Liver (tissue), 3 donors: ENCODE data around the gene RPTOR.

Experiments
- EGR1 ChIP-seq, 2 donors: IDR thresholded peaks; 2 replicates each; pipeline ENCODE4 v1.6.1; 2016 to 2018; ENCODE audit warnings: antibody characterized with exemption in 2 of 2, low read depth in 2 of 2
- GABPA ChIP-seq, 2 donors: IDR thresholded peaks in 1 of 2; conservative IDR thresholded peaks in 1 of 2; 2 replicates each; pipeline ENCODE4 v1.6.1; 2016; ENCODE audit warnings: antibody characterized with exemption in 2 of 2, mild to moderate bottlenecking in 1 of 2, moderate library complexity in 1 of 2
- HNF4A ChIP-seq, 2 donors: conservative IDR thresholded peaks; 2 replicates each; pipeline ENCODE4 v1.6.1; 2016; ENCODE audit warnings: antibody characterized with exemption in 2 of 2, mild to moderate bottlenecking in 2 of 2
- JUND ChIP-seq, 2 donors: IDR thresholded peaks; 2 replicates each; pipeline ENCODE4 v1.6.1; 2016; ENCODE audit warnings: antibody characterized with exemption in 2 of 2
- RAD21 ChIP-seq, 2 donors: IDR thresholded peaks; 2 replicates each; pipeline ENCODE4 v1.6.1; 2016; ENCODE audit warnings: antibody characterized with exemption in 2 of 2, mild to moderate bottlenecking in 2 of 2
- TAF1 ChIP-seq: conservative IDR thresholded peaks from 2 replicates; pipeline ENCODE4 v1.6.1; 2016; ENCODE audit warnings: antibody characterized with exemption, mild to moderate bottlenecking
- TF ChIP-seq, protein P1 (sequence below): fragments of 150-350 bp; IDR thresholded peaks from 2 replicates; pipeline ENCODE4 v1.5.1; 2017; ENCODE audit warnings: improper control_type of control experiment, low read depth, low read length; ENCODE audit not compliant: missing input control
- TF ChIP-seq, protein P2 (sequence below): IDR thresholded peaks from 2 replicates; pipeline ENCODE4 v1.6.1; 2016; ENCODE audit warnings: antibody characterized with exemption, mild to moderate bottlenecking
- TF ChIP-seq, protein P3 (sequence below): IDR thresholded peaks from 2 replicates; pipeline ENCODE4 v1.6.1; 2016; ENCODE audit warnings: antibody characterized with exemption
- TF ChIP-seq, protein P4 (sequence below): IDR thresholded peaks from 2 replicates; pipeline ENCODE4 v1.6.1; 2016; ENCODE audit warnings: antibody characterized with exemption
- TF ChIP-seq, protein P5 (sequence below): IDR thresholded peaks from 2 replicates; pipeline ENCODE4 v1.6.1; 2016; ENCODE audit warnings: antibody characterized with exemption
- donor health status: healthy.
- donor health status: healthy.

DNA sequence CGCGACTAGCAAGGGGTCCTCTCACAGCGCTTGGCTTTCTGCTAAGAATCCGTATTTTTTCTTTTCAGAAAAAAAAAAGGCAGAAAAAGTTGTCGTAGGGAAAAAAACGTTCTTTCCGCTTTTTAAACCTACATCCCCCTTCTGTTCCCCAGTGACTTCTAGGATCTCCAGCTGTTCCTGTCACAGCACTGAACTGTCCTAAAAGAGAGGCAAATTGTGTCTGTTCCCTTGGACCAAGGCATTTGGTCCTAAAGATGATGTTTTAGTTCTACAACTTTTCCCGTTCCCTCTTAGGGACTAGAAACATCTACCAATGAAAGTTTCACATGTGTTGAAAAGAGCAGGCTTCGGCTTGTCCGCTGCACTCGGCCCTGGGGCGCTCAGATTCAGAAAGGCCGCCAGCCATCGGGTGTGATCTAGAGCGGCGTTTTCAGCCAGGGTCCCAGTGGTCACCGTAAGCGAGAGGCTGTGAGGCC is 346.3 kb downstream of the RPTOR start:
- TF ChIP-seq, protein P1, sequence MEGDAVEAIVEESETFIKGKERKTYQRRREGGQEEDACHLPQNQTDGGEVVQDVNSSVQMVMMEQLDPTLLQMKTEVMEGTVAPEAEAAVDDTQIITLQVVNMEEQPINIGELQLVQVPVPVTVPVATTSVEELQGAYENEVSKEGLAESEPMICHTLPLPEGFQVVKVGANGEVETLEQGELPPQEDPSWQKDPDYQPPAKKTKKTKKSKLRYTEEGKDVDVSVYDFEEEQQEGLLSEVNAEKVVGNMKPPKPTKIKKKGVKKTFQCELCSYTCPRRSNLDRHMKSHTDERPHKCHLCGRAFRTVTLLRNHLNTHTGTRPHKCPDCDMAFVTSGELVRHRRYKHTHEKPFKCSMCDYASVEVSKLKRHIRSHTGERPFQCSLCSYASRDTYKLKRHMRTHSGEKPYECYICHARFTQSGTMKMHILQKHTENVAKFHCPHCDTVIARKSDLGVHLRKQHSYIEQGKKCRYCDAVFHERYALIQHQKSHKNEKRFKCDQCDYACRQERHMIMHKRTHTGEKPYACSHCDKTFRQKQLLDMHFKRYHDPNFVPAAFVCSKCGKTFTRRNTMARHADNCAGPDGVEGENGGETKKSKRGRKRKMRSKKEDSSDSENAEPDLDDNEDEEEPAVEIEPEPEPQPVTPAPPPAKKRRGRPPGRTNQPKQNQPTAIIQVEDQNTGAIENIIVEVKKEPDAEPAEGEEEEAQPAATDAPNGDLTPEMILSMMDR = no peak
- TF ChIP-seq GABPA (IDR thresholded peaks at IDR 0.05 in 1 of 2, conservative IDR thresholded peaks at IDR 0.05 in 1 of 2) (no peak), EGR1 (IDR thresholded peaks at IDR 0.05; ENCODE audit: low read depth in 2 of 2) (no peak), RAD21 (IDR thresholded peaks at IDR 0.05) (no peak), TAF1 (no peak), HNF4A (conservative IDR thresholded peaks at IDR 0.05) (no peak), JUND (IDR thresholded peaks at IDR 0.05) (no peak)
- TF ChIP-seq, protein P2, sequence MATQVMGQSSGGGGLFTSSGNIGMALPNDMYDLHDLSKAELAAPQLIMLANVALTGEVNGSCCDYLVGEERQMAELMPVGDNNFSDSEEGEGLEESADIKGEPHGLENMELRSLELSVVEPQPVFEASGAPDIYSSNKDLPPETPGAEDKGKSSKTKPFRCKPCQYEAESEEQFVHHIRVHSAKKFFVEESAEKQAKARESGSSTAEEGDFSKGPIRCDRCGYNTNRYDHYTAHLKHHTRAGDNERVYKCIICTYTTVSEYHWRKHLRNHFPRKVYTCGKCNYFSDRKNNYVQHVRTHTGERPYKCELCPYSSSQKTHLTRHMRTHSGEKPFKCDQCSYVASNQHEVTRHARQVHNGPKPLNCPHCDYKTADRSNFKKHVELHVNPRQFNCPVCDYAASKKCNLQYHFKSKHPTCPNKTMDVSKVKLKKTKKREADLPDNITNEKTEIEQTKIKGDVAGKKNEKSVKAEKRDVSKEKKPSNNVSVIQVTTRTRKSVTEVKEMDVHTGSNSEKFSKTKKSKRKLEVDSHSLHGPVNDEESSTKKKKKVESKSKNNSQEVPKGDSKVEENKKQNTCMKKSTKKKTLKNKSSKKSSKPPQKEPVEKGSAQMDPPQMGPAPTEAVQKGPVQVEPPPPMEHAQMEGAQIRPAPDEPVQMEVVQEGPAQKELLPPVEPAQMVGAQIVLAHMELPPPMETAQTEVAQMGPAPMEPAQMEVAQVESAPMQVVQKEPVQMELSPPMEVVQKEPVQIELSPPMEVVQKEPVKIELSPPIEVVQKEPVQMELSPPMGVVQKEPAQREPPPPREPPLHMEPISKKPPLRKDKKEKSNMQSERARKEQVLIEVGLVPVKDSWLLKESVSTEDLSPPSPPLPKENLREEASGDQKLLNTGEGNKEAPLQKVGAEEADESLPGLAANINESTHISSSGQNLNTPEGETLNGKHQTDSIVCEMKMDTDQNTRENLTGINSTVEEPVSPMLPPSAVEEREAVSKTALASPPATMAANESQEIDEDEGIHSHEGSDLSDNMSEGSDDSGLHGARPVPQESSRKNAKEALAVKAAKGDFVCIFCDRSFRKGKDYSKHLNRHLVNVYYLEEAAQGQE = no peak
- TF ChIP-seq, protein P3, sequence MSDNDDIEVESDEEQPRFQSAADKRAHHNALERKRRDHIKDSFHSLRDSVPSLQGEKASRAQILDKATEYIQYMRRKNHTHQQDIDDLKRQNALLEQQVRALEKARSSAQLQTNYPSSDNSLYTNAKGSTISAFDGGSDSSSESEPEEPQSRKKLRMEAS = no peak
- TF ChIP-seq, protein P4, sequence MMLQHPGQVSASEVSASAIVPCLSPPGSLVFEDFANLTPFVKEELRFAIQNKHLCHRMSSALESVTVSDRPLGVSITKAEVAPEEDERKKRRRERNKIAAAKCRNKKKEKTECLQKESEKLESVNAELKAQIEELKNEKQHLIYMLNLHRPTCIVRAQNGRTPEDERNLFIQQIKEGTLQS = no peak
- TF ChIP-seq, protein P5, sequence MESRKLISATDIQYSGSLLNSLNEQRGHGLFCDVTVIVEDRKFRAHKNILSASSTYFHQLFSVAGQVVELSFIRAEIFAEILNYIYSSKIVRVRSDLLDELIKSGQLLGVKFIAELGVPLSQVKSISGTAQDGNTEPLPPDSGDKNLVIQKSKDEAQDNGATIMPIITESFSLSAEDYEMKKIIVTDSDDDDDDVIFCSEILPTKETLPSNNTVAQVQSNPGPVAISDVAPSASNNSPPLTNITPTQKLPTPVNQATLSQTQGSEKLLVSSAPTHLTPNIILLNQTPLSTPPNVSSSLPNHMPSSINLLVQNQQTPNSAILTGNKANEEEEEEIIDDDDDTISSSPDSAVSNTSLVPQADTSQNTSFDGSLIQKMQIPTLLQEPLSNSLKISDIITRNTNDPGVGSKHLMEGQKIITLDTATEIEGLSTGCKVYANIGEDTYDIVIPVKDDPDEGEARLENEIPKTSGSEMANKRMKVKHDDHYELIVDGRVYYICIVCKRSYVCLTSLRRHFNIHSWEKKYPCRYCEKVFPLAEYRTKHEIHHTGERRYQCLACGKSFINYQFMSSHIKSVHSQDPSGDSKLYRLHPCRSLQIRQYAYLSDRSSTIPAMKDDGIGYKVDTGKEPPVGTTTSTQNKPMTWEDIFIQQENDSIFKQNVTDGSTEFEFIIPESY = no peak
